ENCODE measurements around the gene SPHK2. TPM values are rescaled to one million over a fixed set of nuclear protein-coding genes. Genes with fewer than 3 reads are reported as not detected.

SPHK2 gene
- polyA plus RNA-seq, 3 donors from 2014 or later: 10.5 to 14.5 (median 14.1) TPM

- Mint-ChIP-seq H3K27me3 (ENCODE audit: low read depth in 3 of 3) (peaks cover 0 to 3% (median 1%) of the 10 kb centered on the region in 3 donors), H3K27ac (no peak overlapping the region), H3K36me3 (no peaks in the 10 kb centered on the region), H3K4me3 (no peak overlapping the region), H3K4me1 (no peaks in the 10 kb centered on the region), H3K9me3 (no peaks in the 10 kb centered on the region)
- no peak for DNase-seq
Observed at GRCh38 chr19:48595833-48596232, 23.5 kb upstream of the SPHK2 start.

GRCh38 chr19:48596237-48596636, 23.1 kb upstream of the SPHK2 start:
- no peak overlapping the region for H3K27ac Mint-ChIP-seq
- H3K27me3 Mint-ChIP-seq (ENCODE audit: low read depth in 3 of 3): peaks cover 0 to 3% (median under 1%) of the 10 kb centered on the region in 3 donors
- no peaks in the 10 kb centered on the region for H3K9me3 Mint-ChIP-seq
- no peak overlapping the region for H3K4me3 Mint-ChIP-seq
- no peaks in the 10 kb centered on the region for H3K4me1 Mint-ChIP-seq
- no peaks in the 10 kb centered on the region for H3K36me3 Mint-ChIP-seq
- no peak for DNase-seq

GRCh38 chr19:48596679-48597465, 22.4 kb upstream of the SPHK2 start:
- Mint-ChIP-seq H3K27ac (peak overlapping the region in 2 of 6 donors; percentile 30 to 39), H3K9me3 (no peaks in the 10 kb centered on the region), H3K4me3 (peak overlapping the region in 1 of 5 donors; percentile 55), H3K4me1 (no peaks in the 10 kb centered on the region), H3K36me3 (no peaks in the 10 kb centered on the region), H3K27me3 (ENCODE audit: low read depth in 3 of 3) (peaks cover 0 to 3% (median 0%) of the 10 kb centered on the region in 3 donors)
- DNase-seq: peak in 1 of 3 donors; percentile 39

GRCh38 chr19:48598996-48599700, 20.2 kb upstream of the SPHK2 start:
- H3K27me3 Mint-ChIP-seq (ENCODE audit: low read depth in 3 of 3): peaks cover 0 to 3% (median 0%) of the 10 kb centered on the region in 3 donors
- no peak for DNase-seq
- no peak overlapping the region for H3K4me3 Mint-ChIP-seq
- no peaks in the 10 kb centered on the region for H3K36me3 Mint-ChIP-seq
- no peaks in the 10 kb centered on the region for H3K4me1 Mint-ChIP-seq
- H3K9me3 Mint-ChIP-seq: no peaks in the 10 kb centered on the region
- H3K27ac Mint-ChIP-seq: no peak overlapping the region

GRCh38 chr19:48600679-48601417, 18.5 kb upstream of the SPHK2 start:
- H3K27me3 Mint-ChIP-seq (ENCODE audit: low read depth in 3 of 3): peaks cover 0 to 3% (median 0%) of the 10 kb centered on the region in 3 donors
- no peaks in the 10 kb centered on the region for H3K4me1 Mint-ChIP-seq
- no peaks in the 10 kb centered on the region for H3K9me3 Mint-ChIP-seq
- H3K4me3 Mint-ChIP-seq: no peak overlapping the region
- no peak overlapping the region for H3K27ac Mint-ChIP-seq
- H3K36me3 Mint-ChIP-seq: no peaks in the 10 kb centered on the region
- DNase-seq: no peak

GRCh38 chr19:48603001-48603400, 16.3 kb upstream of the SPHK2 start:
- no peak overlapping the region for H3K27ac Mint-ChIP-seq
- H3K4me3 Mint-ChIP-seq: no peak overlapping the region
- no peaks in the 10 kb centered on the region for H3K4me1 Mint-ChIP-seq
- no peak for DNase-seq
- H3K9me3 Mint-ChIP-seq: no peaks in the 10 kb centered on the region
- no peaks in the 10 kb centered on the region for H3K36me3 Mint-ChIP-seq
- H3K27me3 Mint-ChIP-seq (ENCODE audit: low read depth in 3 of 3): peaks cover 0 to 3% (median 0%) of the 10 kb centered on the region in 3 donors

GRCh38 chr19:48603449-48603848, 15.9 kb upstream of the SPHK2 start:
- Mint-ChIP-seq H3K9me3 (no peaks in the 10 kb centered on the region), H3K36me3 (no peaks in the 10 kb centered on the region), H3K27me3 (ENCODE audit: low read depth in 3 of 3) (peaks cover 0 to 3% (median 0%) of the 10 kb centered on the region in 3 donors), H3K4me3 (no peak overlapping the region), H3K27ac (no peak overlapping the region), H3K4me1 (no peaks in the 10 kb centered on the region)
- no peak for DNase-seq

- H3K9me3 Mint-ChIP-seq: no peaks in the 10 kb centered on the region
- H3K4me3 Mint-ChIP-seq: no peak overlapping the region
- H3K4me1 Mint-ChIP-seq: peaks cover 0 to 4% of the 10 kb centered on the region in 2 donors
- H3K27me3 Mint-ChIP-seq (ENCODE audit: low read depth in 3 of 3): peaks cover 0 to 3% (median 0%) of the 10 kb centered on the region in 3 donors
- no peak for DNase-seq
- H3K36me3 Mint-ChIP-seq: no peaks in the 10 kb centered on the region
- H3K27ac Mint-ChIP-seq: no peak overlapping the region
Observed at GRCh38 chr19:48603850-48604249, 15.5 kb upstream of the SPHK2 start.

- no peak within 1 kb of the TSS for H3K27ac Mint-ChIP-seq
- H3K36me3 Mint-ChIP-seq: no peaks in the 10 kb centered on the region
- no peak for DNase-seq
- H3K9me3 Mint-ChIP-seq: no peaks in the 10 kb centered on the region
- peaks cover 0 to 1% (median 0%) of the 10 kb centered on the region in 3 donors for H3K27me3 Mint-ChIP-seq (ENCODE audit: low read depth in 3 of 3)
- no peak within 1 kb of the TSS for H3K4me3 Mint-ChIP-seq
- peaks cover 0 to 5% of the 10 kb centered on the region in 2 donors for H3K4me1 Mint-ChIP-seq
Observed at GRCh38 chr19:48606463-48607358, 12.6 kb upstream of the SPHK2 start, which contains the start of gene SPACA4. TSS of gene SPACA4 (plus strand) at chr19:48606742. CDS start at chr19:48606979, 237 bp downstream.

- Mint-ChIP-seq H3K36me3 (no peaks in the 10 kb centered on the region), H3K4me3 (no peak overlapping the region), H3K27me3 (ENCODE audit: low read depth in 3 of 3) (peaks cover 0 to 1% (median 0%) of the 10 kb centered on the region in 3 donors), H3K9me3 (no peaks in the 10 kb centered on the region), H3K27ac (no peak overlapping the region), H3K4me1 (peaks cover 0 to 5% of the 10 kb centered on the region in 2 donors)
- DNase-seq: no peak
Observed at GRCh38 chr19:48607359-48607755, 11.9 kb upstream of the SPHK2 start.

- Mint-ChIP-seq H3K4me1 (peaks cover 0 to 6% of the 10 kb centered on the region in 2 donors), H3K27me3 (ENCODE audit: low read depth in 3 of 3) (peaks cover 0 to 3% (median 1%) of the 10 kb centered on the region in 3 donors), H3K27ac (no peak overlapping the region), H3K36me3 (peaks cover 0 to 3% (median 0%) of the 10 kb centered on the region in 3 donors), H3K9me3 (no peaks in the 10 kb centered on the region), H3K4me3 (peak overlapping the region in 1 of 5 donors; percentile 29)
- peak in 1 of 3 donors; percentile 38 for DNase-seq
Observed at GRCh38 chr19:48608798-48609263, 10.5 kb upstream of the SPHK2 start.

- H3K4me3 Mint-ChIP-seq: no peak overlapping the region
- no peak for DNase-seq
- H3K36me3 Mint-ChIP-seq: peaks cover 0 to 5% (median 0%) of the 10 kb centered on the region in 3 donors
- peaks cover 0 to 4% (median 3%) of the 10 kb centered on the region in 3 donors for H3K27me3 Mint-ChIP-seq (ENCODE audit: low read depth in 3 of 3)
- H3K9me3 Mint-ChIP-seq: no peaks in the 10 kb centered on the region
- no peak overlapping the region for H3K27ac Mint-ChIP-seq
- H3K4me1 Mint-ChIP-seq: peaks cover 0 to 6% of the 10 kb centered on the region in 2 donors
Observed at GRCh38 chr19:48609571-48610108, 9.7 kb upstream of the SPHK2 start.

All from immature natural killer cell (primary cell).